ENCODE measurements around the gene MEIS2.

GRCh38 chr15:36940219-36940618, 160.1 kb downstream of the MEIS2 start:
- TF ChIP-seq CTCF (IDR thresholded peaks at IDR 0.05; ENCODE audit: insufficient read depth, low read length) (no peak), POLR2AphosphoS5 (IDR thresholded peaks at IDR 0.05; ENCODE audit: low read depth) (no peak), REST (IDR thresholded peaks at IDR 0.05; ENCODE audit: insufficient replicate concordance, low read depth) (no peak), GABPA (IDR thresholded peaks at IDR 0.05; ENCODE audit: low read depth) (no peak), SPI1 (IDR thresholded peaks at IDR 0.05; ENCODE audit: borderline replicate concordance, low read depth) (no peak)
